ENCODE data around the gene APOM.

APOM gene

DNA sequence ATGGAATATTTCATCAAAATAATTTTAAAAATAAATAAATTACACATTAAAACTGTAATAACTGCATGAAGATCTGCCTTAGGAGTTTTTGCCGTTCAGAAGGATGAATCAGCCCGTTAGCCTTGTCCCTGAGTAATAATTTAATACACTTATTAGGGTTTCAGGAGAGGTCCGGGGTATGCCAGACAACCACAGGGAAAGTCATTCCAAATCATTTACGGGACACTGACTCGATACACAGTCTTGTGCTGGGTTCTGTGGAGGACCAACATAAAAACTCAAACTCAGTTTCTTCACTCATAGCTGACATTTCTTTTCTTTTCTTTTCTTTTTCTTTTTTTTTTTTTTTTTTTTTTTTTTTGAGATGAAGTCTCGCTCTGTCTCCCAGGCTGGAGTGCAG is 50.2 kb downstream of the APOM start:
- DNase-seq (ENCODE audit: low read depth) = no peak

GRCh38 chr6:31706599-31706998 is 50.9 kb downstream of the APOM start, which contains the start of gene LY6G6F:
Gene LY6G6F, plus strand, starts transcription at chr6:31706866. Its CDS starts 41 bp downstream, at chr6:31706907.
- DNase-seq (ENCODE audit: low read depth) = no peak

- DNase-seq (ENCODE audit: low read depth) = no peak
These were observed 52.0 kb downstream of the APOM start for GRCh38 chr6:31707701-31708100.

Data from activated T-cell treated with anti-CD3 and anti-CD28 coated beads for 1 hour (primary cell).